CD4-positive, alpha-beta T cell treated with Interleukin-2 at 100 ng/mL for 4 hours (primary cell): Measurements from ENCODE around the gene ZNF629.
"Not testable (repeated sequence)": the region's sequence is repeated elsewhere in the genome, so short reads cannot be mapped to it uniquely, and the experiment has no call there.

Experiments used
- DNase-seq: peaks from one replicate; pipeline ENCODE4 v3.0.0-alpha.2; 2020; ENCODE audit warnings: low spot score

The ZNF629 gene

GRCh38 chr16:30786936-30787612 is at the start of gene ZNF629:
Gene ZNF629 (minus strand): TSS chr16:30787205. CDS start chr16:30784482, 2,723 bp downstream.
- peak; percentile 36 for DNase-seq

- no peak for DNase-seq
Observed at GRCh38 chr16:30834130-30834740, 47.2 kb upstream of the ZNF629 start.

GRCh38 chr16:30830072-30830417 is 43.0 kb upstream of the ZNF629 start:
- DNase-seq: no peak

GRCh38 chr16:30829130-30830071 is 42.4 kb upstream of the ZNF629 start:
- DNase-seq: no peak

GRCh38 chr16:30821891-30822290 is 34.9 kb upstream of the ZNF629 start:
- DNase-seq: no peak

- not testable (repeated sequence) for DNase-seq
Observed at GRCh38 chr16:30821441-30821840, 34.4 kb upstream of the ZNF629 start.

- no peak for DNase-seq
Observed at GRCh38 chr16:30820952-30821421, 34.0 kb upstream of the ZNF629 start.

- DNase-seq: no peak
Observed at GRCh38 chr16:30816769-30817168, 29.8 kb upstream of the ZNF629 start.

- no peak for DNase-seq
Observed at GRCh38 chr16:30813821-30814189, 26.8 kb upstream of the ZNF629 start.

- not testable (repeated sequence) for DNase-seq
Observed at GRCh38 chr16:30809675-30810074, 22.7 kb upstream of the ZNF629 start.

GRCh38 chr16:30808890-30809426 is 22.0 kb upstream of the ZNF629 start:
- not testable (repeated sequence) for DNase-seq

- no peak for DNase-seq
Observed at GRCh38 chr16:30808146-30808545, 21.1 kb upstream of the ZNF629 start.

- peak; percentile 53 for DNase-seq
Observed at GRCh38 chr16:30805370-30806169, 18.6 kb upstream of the ZNF629 start.

GRCh38 chr16:30805056-30805369 is 18.0 kb upstream of the ZNF629 start:
- no peak for DNase-seq

- no peak for DNase-seq
Observed at GRCh38 chr16:30802936-30803335, 15.9 kb upstream of the ZNF629 start.

GRCh38 chr16:30797670-30798309 is 10.8 kb upstream of the ZNF629 start:
- DNase-seq: no peak

- no peak for DNase-seq
Observed at GRCh38 chr16:30794634-30795033, 7.6 kb upstream of the ZNF629 start.

GRCh38 chr16:30793508-30794069 is 6.6 kb upstream of the ZNF629 start:
- no peak for DNase-seq

- DNase-seq: no peak
Observed at GRCh38 chr16:30787613-30788378, 791 bp upstream of the ZNF629 start.
